HG03378 (cell line): ENCODE results near the gene KAT14.
"Not testable (repeated sequence)": the region's sequence is repeated elsewhere in the genome, so short reads cannot be mapped to it uniquely, and the experiment has no call there.

Experiments used
- ATAC-seq: cut with Tn5 transposase; IDR thresholded peaks from one replicate; pipeline ENCODE4 v1.9.1; 2021; ENCODE audit warnings: mild to moderate bottlenecking, moderate library complexity; ENCODE audit not compliant: unreplicated experiment

The KAT14 gene

GRCh38 chr20:18144541-18145099 lies 7.0 kb downstream of the KAT14 start:
- no peak for ATAC-seq

- no peak for ATAC-seq
These were observed 16.7 kb downstream of the KAT14 start for GRCh38 chr20:18154342-18154741.

GRCh38 chr20:18156045-18156444 lies 18.4 kb downstream of the KAT14 start:
- no peak for ATAC-seq

- no peak for ATAC-seq
These were observed 26.7 kb downstream of the KAT14 start for GRCh38 chr20:18164356-18164755.

GRCh38 chr20:18165553-18165952 lies 27.9 kb downstream of the KAT14 start:
- no peak for ATAC-seq

GRCh38 chr20:18166241-18166881 lies 28.7 kb downstream of the KAT14 start:
- no peak for ATAC-seq

GRCh38 chr20:18166950-18167349 lies 29.3 kb downstream of the KAT14 start:
- no peak for ATAC-seq

- ATAC-seq: no peak
These were observed 34.7 kb downstream of the KAT14 start for GRCh38 chr20:18172379-18172778.

- no peak for ATAC-seq
These were observed 37.4 kb downstream of the KAT14 start for GRCh38 chr20:18174906-18175683.

GRCh38 chr20:18176318-18176785 lies 38.7 kb downstream of the KAT14 start:
- ATAC-seq: no peak

GRCh38 chr20:18180366-18180765 lies 42.7 kb downstream of the KAT14 start:
- ATAC-seq: not testable (repeated sequence)

GRCh38 chr20:18180815-18181214 lies 43.2 kb downstream of the KAT14 start:
- no peak for ATAC-seq

- ATAC-seq: no peak
These were observed 49.4 kb downstream of the KAT14 start for GRCh38 chr20:18187020-18187419.

GRCh38 chr20:18188434-18188833 lies 50.8 kb downstream of the KAT14 start:
- no peak for ATAC-seq

GRCh38 chr20:18190338-18191233 lies 52.9 kb downstream of the KAT14 start:
- ATAC-seq: no peak

GRCh38 chr20:18191306-18191705 lies 53.6 kb downstream of the KAT14 start:
- no peak for ATAC-seq

GRCh38 chr20:18194461-18194860 lies 56.8 kb downstream of the KAT14 start:
- ATAC-seq: not testable (repeated sequence)

GRCh38 chr20:18195931-18196330 lies 58.3 kb downstream of the KAT14 start:
- no peak for ATAC-seq

GRCh38 chr20:18197382-18198070 lies 59.9 kb downstream of the KAT14 start:
- ATAC-seq: no peak

- ATAC-seq: no peak
These were observed 65.3 kb downstream of the KAT14 start for GRCh38 chr20:18202966-18203365.
